HEK293T (cell line): ENCODE data around the gene CES2.

Source experiments
- CTCF ChIA-PET: fragments of 350-600 bp; formaldehyde crosslinking; extraction: SDS; loops from one replicate; lab custom pipeline; 2021; ENCODE audit warnings: antibody characterized with exemption, inconsistent platforms; lab: Yijun Ruan, JAX
- POLR2A ChIA-PET: fragments of 350-600 bp; formaldehyde crosslinking; extraction: SDS; loops from one replicate; lab custom pipeline; 2020; ENCODE audit warnings: antibody characterized with exemption, inconsistent platforms; lab: Yijun Ruan, JAX
- DNase-seq: peaks from one replicate; pipeline ENCODE4 v3.0.0; 2012; ENCODE audit warnings: mixed read lengths; ENCODE audit errors: extremely low spot score
- ARNT ChIP-seq: fragments of 450-650 bp; IDR thresholded peaks from 2 replicates; pipeline ENCODE4 v1.6.1; 2017; ENCODE audit warnings: mild to moderate bottlenecking
- BHLHE40 ChIP-seq: fragments of 450-650 bp; IDR thresholded peaks from 2 replicates; pipeline ENCODE4 v1.6.1; 2016; ENCODE audit warnings: mild to moderate bottlenecking, moderate library complexity, borderline replicate concordance
- CTBP1 ChIP-seq: fragments of 450-650 bp; IDR thresholded peaks from 2 replicates; pipeline ENCODE4 v1.6.1; 2016; ENCODE audit warnings: borderline replicate concordance
- ELF4 ChIP-seq: fragments of 450-650 bp; IDR thresholded peaks from 2 replicates; pipeline ENCODE4 v1.6.1; 2017; ENCODE audit warnings: antibody characterized with exemption
- FOXA1 ChIP-seq: fragments of 450-650 bp; IDR thresholded peaks from 2 replicates; pipeline ENCODE4 v1.6.1; 2016; ENCODE audit warnings: mild to moderate bottlenecking
- FOXK2 ChIP-seq: fragments of 450-650 bp; IDR thresholded peaks from 2 replicates; pipeline ENCODE4 v1.6.1; 2016; ENCODE audit warnings: mild to moderate bottlenecking
- FOXM1 ChIP-seq: fragments of 450-650 bp; IDR thresholded peaks from 2 replicates; pipeline ENCODE4 v1.6.1; 2017; ENCODE audit warnings: mild to moderate bottlenecking, borderline replicate concordance
- HDGF ChIP-seq: fragments of 450-650 bp; IDR thresholded peaks from 2 replicates; pipeline ENCODE4 v1.6.1; 2017; ENCODE audit warnings: antibody characterized with exemption, borderline replicate concordance
- L3MBTL2 ChIP-seq: fragments of 450-650 bp; conservative IDR thresholded peaks from 2 replicates; pipeline ENCODE4 v1.6.1; 2016; ENCODE audit warnings: mild to moderate bottlenecking
- LEF1 ChIP-seq: fragments of 450-650 bp; IDR thresholded peaks from 2 replicates; pipeline ENCODE4 v1.6.1; 2017; ENCODE audit warnings: mild to moderate bottlenecking, borderline replicate concordance
- NFRKB ChIP-seq: fragments of 450-650 bp; IDR thresholded peaks from 2 replicates; pipeline ENCODE4 v1.6.1; 2016; ENCODE audit warnings: mild to moderate bottlenecking, moderate library complexity
- PKNOX1 ChIP-seq: fragments of 450-650 bp; IDR thresholded peaks from 2 replicates; pipeline ENCODE4 v1.6.1; 2016
- SP1 ChIP-seq: fragments of 450-650 bp; IDR thresholded peaks from 2 replicates; pipeline ENCODE4 v1.6.1; 2017
- SUZ12 ChIP-seq: fragments of 450-650 bp; IDR thresholded peaks from 2 replicates; pipeline ENCODE4 v1.6.1; 2016; ENCODE audit warnings: mild to moderate bottlenecking
- TARDBP ChIP-seq: fragments of 450-650 bp; IDR thresholded peaks from 2 replicates; pipeline ENCODE4 v1.6.1; 2016
- ZNF384 ChIP-seq: fragments of 450-650 bp; IDR thresholded peaks from 2 replicates; pipeline ENCODE4 v1.6.1; 2016

The CES2 gene

GRCh38 chr16:66910175-66910940 is 25.0 kb upstream of the CES2 start:
- ChIA-PET CTCF (interaction anchor here (0.6 to 2.1 kb wide), 13 partner anchors 8 to 47 kb away, joined by 3 to 12 read pairs (median 3); partner anchors contain the start of genes CDH16 and PDP2), POLR2A (interaction anchor here (1.4 to 1.6 kb wide), 2 partner anchors 9 to 79 kb away, joined by 3 to 4 read pairs; partner anchors contain the start of gene NAE1)
- no peak for DNase-seq
- TF ChIP-seq ARNT: no peak
- no peak for TF ChIP-seq ZNF384
- TF ChIP-seq LEF1: no peak
- TF ChIP-seq NFRKB: no peak
- TF ChIP-seq PKNOX1: no peak
- TF ChIP-seq HDGF: no peak
- TF ChIP-seq FOXK2: no peak
- no peak for TF ChIP-seq TARDBP
- no peak for TF ChIP-seq FOXA1
- no peak for TF ChIP-seq FOXM1
- no peak for TF ChIP-seq ELF4
- no peak for TF ChIP-seq SUZ12
- no peak for TF ChIP-seq BHLHE40
- TF ChIP-seq CTBP1: no peak

- ChIA-PET POLR2A (interaction anchor here (1.4 to 1.6 kb wide), 2 partner anchors 8 to 80 kb away, joined by 3 to 4 read pairs; partner anchors contain the start of gene NAE1), CTCF (interaction anchor here (1.1 to 2.1 kb wide), 4 partner anchors 11 to 17 kb away, joined by 3 to 12 read pairs (median 10); no protein-coding TSS in a partner anchor)
- TF ChIP-seq LEF1 (no peak), FOXM1 (no peak), NFRKB (no peak)
Observed at GRCh38 chr16:66911112-66911511, 24.2 kb upstream of the CES2 start.

GRCh38 chr16:66911801-66912200 is 23.5 kb upstream of the CES2 start:
- ChIA-PET CTCF (no interaction called here), POLR2A (no interaction called here)
- TF ChIP-seq FOXM1 (no peak), LEF1 (no peak), SP1 (no peak), L3MBTL2 (no peak), BHLHE40 (no peak), FOXA1 (no peak), TARDBP (no peak), ZNF384 (no peak), ARNT (no peak), ELF4 (no peak), PKNOX1 (no peak), CTBP1 (no peak), FOXK2 (no peak), NFRKB (no peak), HDGF (no peak), SUZ12 (no peak)
- no peak for DNase-seq

More at GRCh38 chr16:66911112-66911511, 24.2 kb upstream of the CES2 start:
- no peak for DNase-seq

GRCh38 chr16:66913081-66913480 is 22.2 kb upstream of the CES2 start:
- TF ChIP-seq NFRKB (no peak), BHLHE40 (no peak), HDGF (no peak), SUZ12 (no peak), ARNT (no peak), FOXM1 (no peak), SP1 (no peak), CTBP1 (no peak), TARDBP (no peak), L3MBTL2 (no peak), FOXA1 (no peak), PKNOX1 (no peak)
- no peak for DNase-seq
- ChIA-PET POLR2A (no interaction called here), CTCF (no interaction called here)

- TF ChIP-seq LEF1 (no peak), SP1 (no peak), L3MBTL2 (no peak), FOXA1 (no peak), FOXM1 (no peak), PKNOX1 (no peak), FOXK2 (no peak), ELF4 (no peak), NFRKB (no peak), BHLHE40 (no peak), TARDBP (no peak)
- POLR2A ChIA-PET: no interaction called here
Observed at GRCh38 chr16:66913711-66914110, 21.6 kb upstream of the CES2 start.

More at GRCh38 chr16:66913711-66914110, 21.6 kb upstream of the CES2 start:
- no peak for DNase-seq
- CTCF ChIA-PET: no interaction called here
